ENCODE data around the gene LSM14B.

The LSM14B gene

DNA sequence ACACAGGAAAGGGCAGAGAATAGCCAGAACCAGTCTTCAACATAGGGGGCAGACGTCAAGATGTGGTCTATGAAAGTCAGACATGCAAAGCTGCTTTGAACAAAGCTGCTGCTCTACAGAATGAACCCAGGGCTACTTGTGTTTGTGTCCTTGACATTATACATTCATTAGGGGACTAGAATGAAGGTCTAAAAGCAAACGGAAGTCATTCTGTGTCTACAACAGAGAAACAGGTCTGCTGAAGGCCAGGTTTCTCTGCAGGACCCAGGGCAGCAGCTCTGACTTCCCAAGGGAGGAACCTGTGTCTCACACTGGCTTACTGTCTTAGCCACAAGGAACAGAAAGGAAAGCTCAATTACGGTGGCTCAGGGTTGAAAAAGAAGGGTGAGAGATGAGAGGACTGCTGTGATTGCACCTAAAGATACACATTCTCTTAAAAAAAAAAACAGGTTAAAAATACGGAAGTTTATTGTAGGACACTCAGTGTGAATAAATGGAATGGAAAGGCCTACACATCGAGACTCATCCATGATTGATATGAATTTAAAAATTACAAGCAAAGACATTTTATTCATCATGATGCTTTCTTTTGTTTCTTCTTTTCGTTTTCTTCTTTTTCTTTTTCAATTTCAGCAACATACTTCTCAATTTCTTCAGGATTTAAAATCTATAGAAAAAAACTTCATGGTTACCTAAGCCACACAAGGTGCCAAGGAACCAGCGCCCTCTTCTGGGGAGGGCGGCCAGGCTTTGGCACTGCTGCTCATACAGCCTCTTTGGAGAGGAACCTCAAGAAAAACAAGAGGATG, 14.2 kb downstream of the LSM14B start:
- Histone ChIP-seq H3K4me1 (peaks cover 4% of the 10 kb centered on the region), H3K4me3 (ENCODE audit: low read depth, low read length) (no peak overlapping the region), H3K27ac (no peak overlapping the region), H3K4me2 (ENCODE audit: low read length) (no peak overlapping the region), H3K9ac (no peak overlapping the region), H3K36me3 (ENCODE audit: control insufficient read depth, insufficient read depth, low read length) (no peaks in the 10 kb centered on the region), H3K9me3 (ENCODE audit: control insufficient read depth, low read length) (no peaks in the 10 kb centered on the region), H2AFZ (no peak overlapping the region), H3K79me2 (peaks cover 9% of the 10 kb centered on the region), H3K27me3 (ENCODE audit: control insufficient read depth, insufficient read depth, low read length) (no peaks in the 10 kb centered on the region)
- TF ChIP-seq, protein P1, sequence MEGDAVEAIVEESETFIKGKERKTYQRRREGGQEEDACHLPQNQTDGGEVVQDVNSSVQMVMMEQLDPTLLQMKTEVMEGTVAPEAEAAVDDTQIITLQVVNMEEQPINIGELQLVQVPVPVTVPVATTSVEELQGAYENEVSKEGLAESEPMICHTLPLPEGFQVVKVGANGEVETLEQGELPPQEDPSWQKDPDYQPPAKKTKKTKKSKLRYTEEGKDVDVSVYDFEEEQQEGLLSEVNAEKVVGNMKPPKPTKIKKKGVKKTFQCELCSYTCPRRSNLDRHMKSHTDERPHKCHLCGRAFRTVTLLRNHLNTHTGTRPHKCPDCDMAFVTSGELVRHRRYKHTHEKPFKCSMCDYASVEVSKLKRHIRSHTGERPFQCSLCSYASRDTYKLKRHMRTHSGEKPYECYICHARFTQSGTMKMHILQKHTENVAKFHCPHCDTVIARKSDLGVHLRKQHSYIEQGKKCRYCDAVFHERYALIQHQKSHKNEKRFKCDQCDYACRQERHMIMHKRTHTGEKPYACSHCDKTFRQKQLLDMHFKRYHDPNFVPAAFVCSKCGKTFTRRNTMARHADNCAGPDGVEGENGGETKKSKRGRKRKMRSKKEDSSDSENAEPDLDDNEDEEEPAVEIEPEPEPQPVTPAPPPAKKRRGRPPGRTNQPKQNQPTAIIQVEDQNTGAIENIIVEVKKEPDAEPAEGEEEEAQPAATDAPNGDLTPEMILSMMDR (IDR thresholded peaks at IDR 0.05): peak; percentile 88

DNA sequence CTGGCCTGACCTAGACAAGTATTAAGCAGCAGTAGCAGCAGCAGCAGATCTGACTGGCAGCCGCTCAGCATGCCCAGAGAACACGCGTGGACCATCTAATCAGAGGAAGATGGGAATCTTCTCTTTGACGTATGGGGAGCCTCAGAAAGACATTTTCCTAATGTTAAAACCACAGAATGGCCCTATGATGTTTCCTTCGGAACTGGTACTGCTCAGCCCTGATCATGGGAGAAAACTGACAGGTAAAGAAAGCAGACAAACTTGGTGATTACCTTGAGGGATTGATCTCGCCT, 14.8 kb downstream of the LSM14B start:
- peaks cover 10% of the 10 kb centered on the region for H3K79me2 ChIP-seq
- no peak overlapping the region for H3K4me3 ChIP-seq (ENCODE audit: low read depth, low read length)
- H3K27ac ChIP-seq: no peak overlapping the region
- no peaks in the 10 kb centered on the region for H3K36me3 ChIP-seq (ENCODE audit: control insufficient read depth, insufficient read depth, low read length)
- no peak overlapping the region for H3K9ac ChIP-seq
- H3K9me3 ChIP-seq (ENCODE audit: control insufficient read depth, low read length): no peaks in the 10 kb centered on the region
- no peak overlapping the region for H3K4me2 ChIP-seq (ENCODE audit: low read length)
- TF ChIP-seq, protein P1 (IDR thresholded peaks at IDR 0.05): no peak
- no peak overlapping the region for H2AFZ ChIP-seq
- H3K27me3 ChIP-seq (ENCODE audit: control insufficient read depth, insufficient read depth, low read length): no peaks in the 10 kb centered on the region
- H3K4me1 ChIP-seq: peaks cover 10% of the 10 kb centered on the region

DNA sequence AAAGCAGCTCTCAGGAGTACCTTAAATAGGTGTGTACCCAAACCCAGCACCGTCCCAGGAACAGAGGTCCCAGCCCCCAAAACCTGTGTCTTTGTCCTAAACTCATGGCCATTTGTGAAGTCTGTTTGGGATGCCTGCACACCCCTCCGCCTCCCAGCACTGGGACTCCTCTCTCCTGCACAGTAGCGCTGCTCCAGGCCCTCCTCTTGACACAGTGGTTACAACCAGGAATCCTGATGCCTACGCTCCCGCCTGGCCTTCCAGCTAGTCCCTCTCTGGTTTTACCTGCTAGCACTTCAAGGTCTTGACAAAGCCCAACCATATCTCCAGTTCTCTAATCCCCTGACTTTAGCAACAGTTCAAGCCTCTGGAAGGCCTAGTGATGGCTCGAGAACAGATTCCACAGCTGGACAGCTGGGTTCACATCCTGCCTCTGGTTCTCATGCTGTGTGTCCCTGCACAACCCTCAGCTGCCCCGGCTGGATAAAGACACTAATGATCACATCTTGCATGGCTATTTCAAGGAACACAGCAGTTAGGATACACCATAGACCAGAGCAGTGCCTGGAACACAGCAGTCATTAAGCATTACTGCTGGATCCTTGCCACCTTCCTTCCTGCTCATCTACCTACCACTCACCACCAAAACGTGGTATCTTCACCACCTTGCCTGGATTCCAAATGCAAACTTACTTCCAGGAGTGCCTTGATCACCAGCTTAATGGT, 15.4 kb downstream of the LSM14B start:
- Histone ChIP-seq H3K9me3 (ENCODE audit: control insufficient read depth, low read length) (no peaks in the 10 kb centered on the region), H3K36me3 (ENCODE audit: control insufficient read depth, insufficient read depth, low read length) (no peaks in the 10 kb centered on the region), H3K27me3 (ENCODE audit: control insufficient read depth, insufficient read depth, low read length) (no peaks in the 10 kb centered on the region), H3K4me1 (peaks cover 11% of the 10 kb centered on the region), H3K4me2 (ENCODE audit: low read length) (no peak overlapping the region), H3K27ac (no peak overlapping the region), H3K79me2 (peaks cover 12% of the 10 kb centered on the region), H3K4me3 (ENCODE audit: low read depth, low read length) (no peak overlapping the region), H3K9ac (no peak overlapping the region), H2AFZ (no peak overlapping the region)
- TF ChIP-seq, protein P1 (IDR thresholded peaks at IDR 0.05): no peak

DNA sequence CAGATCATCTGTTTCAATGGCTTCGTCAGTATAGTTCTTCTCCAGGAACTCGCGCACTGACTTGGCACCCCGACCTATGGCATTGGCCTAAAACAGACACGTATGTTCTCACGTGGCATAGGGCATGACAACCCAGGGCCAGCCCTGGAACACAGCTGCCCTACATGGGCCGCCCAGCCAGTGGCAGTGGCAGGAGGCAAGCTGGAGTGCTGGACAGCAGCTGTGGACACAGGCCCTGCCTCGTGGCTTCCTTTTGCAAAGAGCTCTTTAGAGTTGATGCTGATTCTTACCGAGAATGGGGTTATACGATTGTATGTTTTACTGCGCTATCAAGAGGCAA, 15.9 kb downstream of the LSM14B start:
- Histone ChIP-seq H3K4me1 (peaks cover 11% of the 10 kb centered on the region), H3K9ac (no peak overlapping the region), H3K79me2 (peaks cover 12% of the 10 kb centered on the region), H3K9me3 (ENCODE audit: control insufficient read depth, low read length) (no peaks in the 10 kb centered on the region), H3K4me3 (ENCODE audit: low read depth, low read length) (no peak overlapping the region), H3K27me3 (ENCODE audit: control insufficient read depth, insufficient read depth, low read length) (no peaks in the 10 kb centered on the region), H3K36me3 (ENCODE audit: control insufficient read depth, insufficient read depth, low read length) (no peaks in the 10 kb centered on the region), H3K27ac (no peak overlapping the region), H2AFZ (no peak overlapping the region), H3K4me2 (ENCODE audit: low read length) (no peak overlapping the region)
- TF ChIP-seq, protein P1 (IDR thresholded peaks at IDR 0.05): no peak
